WTC11 (cell line): Measurements from ENCODE around the gene RTEL1. TPM values are rescaled to one million over a fixed set of nuclear protein-coding genes. Genes with fewer than 3 reads are reported as not detected.

Source experiments
- ATAC-seq: fragments of 200-7000 bp; cut with Tn5 transposase; 2 replicates; pipeline ENCODE4 v1.10.0; 2021; ENCODE audit warnings: mild to moderate bottlenecking, moderate library complexity
- CTCF ChIA-PET: fragments of 300-600 bp; sonication (Branson Sonifier 250); formaldehyde crosslinking; loops from one replicate; lab custom pipeline; 2021; ENCODE audit warnings: antibody characterized with exemption; lab: Charles Lee
- POLR2A ChIA-PET: fragments of 350-600 bp; sonication (Branson Sonifier 250); formaldehyde crosslinking; loops from one replicate; lab custom pipeline; 2021; ENCODE audit warnings: antibody characterized with exemption; lab: Charles Lee
- DNase-seq: peaks from one replicate; pipeline ENCODE4 v3.0.0; 2021; ENCODE audit warnings: low spot score
- H3K27ac Mint-ChIP-seq: 2 replicates; pipeline ENCODE4 v1.8.0; 2021; ENCODE audit warnings: mixed read lengths
- H3K27me3 Mint-ChIP-seq: 2 replicates; pipeline ENCODE4 v1.8.0; 2021; ENCODE audit warnings: low read depth, mild to moderate bottlenecking, moderate library complexity, mixed read lengths
- H3K36me3 Mint-ChIP-seq: 2 replicates; pipeline ENCODE4 v1.8.0; 2021; ENCODE audit warnings: mixed read lengths
- H3K4me1 Mint-ChIP-seq: 2 replicates; pipeline ENCODE4 v1.8.0; 2022; ENCODE audit warnings: mixed read lengths
- H3K4me3 Mint-ChIP-seq: 2 replicates; pipeline ENCODE4 v1.8.0; 2021; ENCODE audit warnings: mild to moderate bottlenecking, moderate library complexity, mixed read lengths
- H3K9me3 Mint-ChIP-seq: 2 replicates; pipeline ENCODE4 v1.8.0; 2021; ENCODE audit warnings: mixed read lengths
- CREB1 ChIP-seq: sonication (generic); formaldehyde crosslinking; IDR thresholded peaks from 2 replicates; pipeline ENCODE4 v1.8.0; 2023; ENCODE audit warnings: mild to moderate bottlenecking, missing genetic modification reagents
- CREM ChIP-seq: sonication (generic); formaldehyde crosslinking; IDR thresholded peaks from 2 replicates; pipeline ENCODE4 v1.8.1; 2022; ENCODE audit warnings: mild to moderate bottlenecking, missing genetic modification reagents, moderate library complexity
- E2F5 ChIP-seq: sonication (generic); formaldehyde crosslinking; IDR thresholded peaks from 2 replicates; pipeline ENCODE4 v1.8.1; 2022; ENCODE audit warnings: mild to moderate bottlenecking, moderate library complexity, missing genetic modification reagents
- FOXP1 ChIP-seq: sonication (generic); formaldehyde crosslinking; IDR thresholded peaks from 2 replicates; pipeline ENCODE4 v1.8.0; 2022; ENCODE audit warnings: missing genetic modification reagents, mild to moderate bottlenecking, moderate library complexity, borderline replicate concordance
- HMGXB4 ChIP-seq: sonication (generic); formaldehyde crosslinking; IDR thresholded peaks from 2 replicates; pipeline ENCODE4 v1.8.1; 2023; ENCODE audit warnings: mild to moderate bottlenecking, moderate library complexity, missing genetic modification reagents
- KAT7 ChIP-seq: sonication (generic); formaldehyde crosslinking; IDR thresholded peaks from 2 replicates; pipeline ENCODE4 v1.8.1; 2023; ENCODE audit warnings: missing genetic modification reagents, mild to moderate bottlenecking, borderline replicate concordance
- MAX ChIP-seq: sonication (generic); formaldehyde crosslinking; IDR thresholded peaks from 2 replicates; pipeline ENCODE4 v1.8.0; 2022; ENCODE audit warnings: mild to moderate bottlenecking, missing genetic modification reagents
- NFYB ChIP-seq: sonication (generic); formaldehyde crosslinking; conservative IDR thresholded peaks from 2 replicates; pipeline ENCODE4 v1.8.0; 2022; ENCODE audit warnings: low read depth, missing genetic modification reagents
- NR2C2 ChIP-seq: sonication (generic); formaldehyde crosslinking; IDR thresholded peaks from 2 replicates; pipeline ENCODE4 v1.8.0; 2022; ENCODE audit warnings: mild to moderate bottlenecking, missing genetic modification reagents
- PREB ChIP-seq: sonication (generic); formaldehyde crosslinking; IDR thresholded peaks from 2 replicates; pipeline ENCODE4 v1.8.1; 2022; ENCODE audit warnings: mild to moderate bottlenecking, missing genetic modification reagents, moderate library complexity, borderline replicate concordance
- RORB ChIP-seq: fragments of 250-450 bp; sonication (Bioruptor Pico); IDR thresholded peaks from 2 replicates; pipeline ENCODE4 v1.9.0; 2021; ENCODE audit warnings: mild to moderate bottlenecking
- SMAD3 ChIP-seq: sonication (generic); formaldehyde crosslinking; IDR thresholded peaks from 2 replicates; pipeline ENCODE4 v1.8.0; 2022; ENCODE audit warnings: missing genetic modification reagents, mild to moderate bottlenecking, borderline replicate concordance
- TCF7 ChIP-seq: sonication (generic); formaldehyde crosslinking; IDR thresholded peaks from 2 replicates; pipeline ENCODE4 v1.8.0; 2022; ENCODE audit warnings: mild to moderate bottlenecking, low read depth, missing genetic modification reagents, moderate library complexity
- TEAD4 ChIP-seq: sonication (generic); formaldehyde crosslinking; IDR thresholded peaks from 2 replicates; pipeline ENCODE4 v1.8.0; 2022; ENCODE audit warnings: mild to moderate bottlenecking, missing genetic modification reagents
- USF2 ChIP-seq: sonication (generic); formaldehyde crosslinking; IDR thresholded peaks from 2 replicates; pipeline ENCODE4 v1.8.1; 2023; ENCODE audit warnings: mild to moderate bottlenecking, missing genetic modification reagents, moderate library complexity
- ZNF138 ChIP-seq: sonication (generic); formaldehyde crosslinking; conservative IDR thresholded peaks from 2 replicates; pipeline ENCODE4 v1.8.1; 2022; ENCODE audit warnings: mild to moderate bottlenecking, moderate library complexity, missing genetic modification reagents
- ZNF281 ChIP-seq: sonication (generic); formaldehyde crosslinking; IDR thresholded peaks from 2 replicates; pipeline ENCODE4 v1.8.0; 2023; ENCODE audit warnings: mild to moderate bottlenecking, missing genetic modification reagents
- ZNF416 ChIP-seq: fragments of 250-450 bp; sonication (Bioruptor Pico); IDR thresholded peaks from 2 replicates; pipeline ENCODE4 v1.9.0; 2021; ENCODE audit warnings: mild to moderate bottlenecking, inconsistent platforms
- ZNF423 ChIP-seq: fragments of 250-450 bp; sonication (Bioruptor Pico); IDR thresholded peaks from 2 replicates; pipeline ENCODE4 v2.1.2; 2022; ENCODE audit warnings: mild to moderate bottlenecking, moderate library complexity
- ZNF512 ChIP-seq: sonication (generic); formaldehyde crosslinking; IDR thresholded peaks from 2 replicates; pipeline ENCODE4 v1.8.1; 2022; ENCODE audit warnings: missing genetic modification reagents, borderline replicate concordance
- ZNF671 ChIP-seq: fragments of 250-450 bp; sonication (Bioruptor Pico); IDR thresholded peaks from 2 replicates; pipeline ENCODE4 v1.8.0; 2021; ENCODE audit warnings: mild to moderate bottlenecking
- total RNA-seq: library from RNA; stranded (reverse); gene quantifications from 3 replicates; pipeline ENCODE4 v1.2.3, GENCODE V29; 2021

Gene RTEL1
- total RNA-seq, 1 experiment from 2014 or later, result 44.9 TPM

- TF ChIP-seq MAX (CRISPR knock-in tag) (no peak), KAT7 (CRISPR knock-in tag) (no peak), SMAD3 (no peak), NFYB (CRISPR knock-in tag) (no peak), TCF7 (CRISPR knock-in tag) (no peak), CREB1 (CRISPR knock-in tag) (no peak)
- TF ChIP-seq, all 79 proteins: peak for 0
These were observed 14.6 kb downstream of the RTEL1 start (continued) for GRCh38 chr20:63672666-63673065.

- ChIA-PET POLR2A (no interaction called here), CTCF (no interaction called here)
- Mint-ChIP-seq H3K4me1 (no peaks in the 10 kb centered on the region), H3K36me3 (peaks cover 13% of the 10 kb centered on the region), H3K4me3 (no peak overlapping the region), H3K27me3 (no peaks in the 10 kb centered on the region), H3K9me3 (no peaks in the 10 kb centered on the region), H3K27ac (peak overlapping the region; percentile 45; the same call in 1 of the 2 replicates)
- ATAC-seq (no peak), DNase-seq (no peak)
- TF ChIP-seq ZNF138 (CRISPR knock-in tag), result no peak
- no peak for TF ChIP-seq PREB (CRISPR knock-in tag)
- TF ChIP-seq TEAD4 (CRISPR knock-in tag), result no peak
- TF ChIP-seq ZNF423 (CRISPR knock-in tag), result no peak
- TF ChIP-seq HMGXB4 (CRISPR knock-in tag), result no peak
- no peak for TF ChIP-seq RORB (CRISPR knock-in tag)
- no peak for TF ChIP-seq ZNF671
- no peak for TF ChIP-seq CREM (CRISPR knock-in tag)
- TF ChIP-seq ZNF512 (CRISPR knock-in tag), result no peak
These were observed 15.8 kb downstream of the RTEL1 start for GRCh38 chr20:63673951-63674350.

GRCh38 chr20:63675681-63676368 lies 17.7 kb downstream of the RTEL1 start:
- H3K27ac Mint-ChIP-seq, result no peak overlapping the region
- TF ChIP-seq USF2 (CRISPR knock-in tag), result no peak
- no peak for TF ChIP-seq NR2C2
- no peak for TF ChIP-seq E2F5
- no peak for TF ChIP-seq PREB (CRISPR knock-in tag)
- no peak for TF ChIP-seq FOXP1
- TF ChIP-seq ZNF416 (CRISPR knock-in tag), result no peak
- TF ChIP-seq ZNF281, result no peak
- H3K4me1 Mint-ChIP-seq, result no peaks in the 10 kb centered on the region
- DNase-seq (no peak), ATAC-seq (no peak)
- ChIA-PET CTCF (no interaction called here), POLR2A (no interaction called here)
- H3K4me3 Mint-ChIP-seq, result no peak overlapping the region
- H3K27me3 Mint-ChIP-seq, result no peaks in the 10 kb centered on the region
- H3K9me3 Mint-ChIP-seq, result no peaks in the 10 kb centered on the region
- peaks cover 9% of the 10 kb centered on the region; the same call in 1 of the 2 replicates for H3K36me3 Mint-ChIP-seq
